GM12874 (cell line): ENCODE data around the gene TNFRSF19.

Experiments used
- TF ChIP-seq, protein P1 (sequence below): IDR thresholded peaks from 2 replicates; pipeline ENCODE4 v1.5.1; 2011; ENCODE audit warnings: low read depth, mild to moderate bottlenecking, control low read depth, low read length, moderate library complexity; ENCODE audit not compliant: insufficient read depth

Gene TNFRSF19

DNA sequence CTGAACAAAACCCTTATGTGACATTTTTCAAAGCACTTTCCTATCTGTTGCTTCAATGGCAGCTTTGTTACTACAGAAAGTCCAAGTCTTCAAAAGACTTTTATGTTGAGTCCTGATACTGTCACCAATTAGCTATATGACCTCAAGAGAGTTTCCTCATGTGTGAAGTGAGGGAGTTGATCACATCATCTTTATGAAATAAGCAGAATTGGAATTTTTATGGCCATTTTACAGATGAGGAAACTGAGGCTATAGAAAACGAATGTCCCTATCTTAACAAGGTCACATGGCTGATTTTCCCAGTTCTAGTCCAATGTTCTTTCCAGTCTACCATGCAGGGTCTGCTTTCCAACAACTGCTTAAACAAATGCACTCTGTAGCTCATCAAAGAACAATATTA, 2.6 kb downstream of the TNFRSF19 start:
- TF ChIP-seq, protein P1, sequence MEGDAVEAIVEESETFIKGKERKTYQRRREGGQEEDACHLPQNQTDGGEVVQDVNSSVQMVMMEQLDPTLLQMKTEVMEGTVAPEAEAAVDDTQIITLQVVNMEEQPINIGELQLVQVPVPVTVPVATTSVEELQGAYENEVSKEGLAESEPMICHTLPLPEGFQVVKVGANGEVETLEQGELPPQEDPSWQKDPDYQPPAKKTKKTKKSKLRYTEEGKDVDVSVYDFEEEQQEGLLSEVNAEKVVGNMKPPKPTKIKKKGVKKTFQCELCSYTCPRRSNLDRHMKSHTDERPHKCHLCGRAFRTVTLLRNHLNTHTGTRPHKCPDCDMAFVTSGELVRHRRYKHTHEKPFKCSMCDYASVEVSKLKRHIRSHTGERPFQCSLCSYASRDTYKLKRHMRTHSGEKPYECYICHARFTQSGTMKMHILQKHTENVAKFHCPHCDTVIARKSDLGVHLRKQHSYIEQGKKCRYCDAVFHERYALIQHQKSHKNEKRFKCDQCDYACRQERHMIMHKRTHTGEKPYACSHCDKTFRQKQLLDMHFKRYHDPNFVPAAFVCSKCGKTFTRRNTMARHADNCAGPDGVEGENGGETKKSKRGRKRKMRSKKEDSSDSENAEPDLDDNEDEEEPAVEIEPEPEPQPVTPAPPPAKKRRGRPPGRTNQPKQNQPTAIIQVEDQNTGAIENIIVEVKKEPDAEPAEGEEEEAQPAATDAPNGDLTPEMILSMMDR: no peak

DNA sequence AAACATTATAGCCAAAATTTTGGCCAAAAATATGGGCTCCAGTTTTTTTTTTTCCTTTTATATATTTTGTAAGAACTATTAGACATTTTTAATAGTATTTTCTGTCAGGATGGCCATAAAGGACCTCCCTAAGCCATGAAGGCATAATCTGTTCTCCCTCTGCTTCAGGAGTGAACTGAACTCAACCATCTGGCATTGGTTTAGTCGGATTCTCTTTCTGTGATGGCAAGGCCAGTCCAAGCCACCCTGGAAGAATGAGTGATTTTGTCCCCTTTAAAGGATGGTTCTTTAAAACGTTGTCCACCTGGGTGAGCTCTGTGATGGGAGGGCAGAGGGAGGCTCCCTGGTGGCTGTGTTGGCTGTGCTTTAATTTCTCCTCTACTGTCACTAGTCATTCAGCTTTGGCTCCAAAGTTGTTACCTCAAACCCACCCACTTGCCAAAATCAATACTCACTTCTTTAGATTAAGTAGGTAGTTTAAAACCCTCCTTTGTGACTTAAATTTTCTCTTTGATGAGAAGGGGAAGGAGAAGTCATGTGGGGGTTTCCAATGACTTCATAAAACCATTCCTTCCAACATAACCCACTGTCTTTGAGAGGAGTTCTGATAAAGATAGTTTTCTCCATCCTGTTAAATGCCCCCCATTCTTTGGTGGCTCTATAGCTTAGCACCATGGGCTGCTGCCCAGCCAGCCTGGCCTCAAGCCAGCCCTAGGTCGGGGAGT, 4.4 kb downstream of the TNFRSF19 start:
- TF ChIP-seq, protein P1: no peak

DNA sequence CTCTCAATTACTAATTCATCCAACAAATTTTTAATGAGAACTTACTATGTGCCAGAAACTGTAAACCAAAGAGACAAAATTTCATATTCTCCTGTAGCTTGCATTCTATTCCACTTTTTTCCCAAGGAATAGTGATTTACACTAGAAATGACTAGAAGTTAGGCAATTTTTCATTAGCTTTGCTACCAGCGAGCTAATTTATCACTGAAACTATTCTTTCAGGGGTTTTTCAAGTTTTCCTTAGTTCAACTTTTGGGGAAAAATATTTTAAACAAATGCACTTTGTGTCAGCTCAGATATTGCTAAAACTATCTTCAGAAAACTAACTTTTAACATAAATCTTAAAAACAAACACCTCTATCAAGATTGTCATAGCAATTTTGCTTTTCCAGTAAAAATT, 5.4 kb downstream of the TNFRSF19 start:
- TF ChIP-seq, protein P1: no peak

DNA sequence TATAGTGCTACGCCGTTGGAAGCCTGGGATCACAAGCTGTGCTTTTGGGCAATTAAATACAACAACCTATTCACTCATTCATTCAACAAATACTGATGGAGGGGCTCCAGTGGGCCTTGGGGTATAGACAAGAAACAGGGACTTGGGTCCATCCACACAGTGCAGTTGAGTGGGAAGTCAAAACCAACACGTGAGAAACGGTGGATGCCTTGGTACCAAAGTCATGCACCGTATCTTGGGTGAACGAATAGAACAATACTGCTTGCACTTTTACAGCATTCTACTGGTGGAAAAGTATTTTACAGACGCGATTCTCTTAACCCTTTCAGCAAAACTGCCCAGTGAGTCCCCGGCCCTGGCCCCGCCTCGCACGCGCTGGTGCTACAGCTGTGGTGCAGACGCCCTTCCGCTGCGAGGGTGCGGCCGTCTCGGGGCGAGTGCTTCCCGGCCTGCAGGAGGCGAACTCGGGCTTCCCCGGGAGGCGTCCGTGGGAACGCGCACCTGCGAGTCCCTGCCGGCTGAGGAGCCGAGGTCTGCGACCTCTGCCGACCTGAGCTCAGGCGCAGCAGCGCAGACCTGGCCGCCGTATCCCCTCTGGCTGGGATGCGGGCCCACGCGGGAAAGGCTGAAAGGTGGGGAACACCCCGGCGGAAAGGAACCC, 8.3 kb downstream of the TNFRSF19 start:
- TF ChIP-seq, protein P1: peak; percentile 74

DNA sequence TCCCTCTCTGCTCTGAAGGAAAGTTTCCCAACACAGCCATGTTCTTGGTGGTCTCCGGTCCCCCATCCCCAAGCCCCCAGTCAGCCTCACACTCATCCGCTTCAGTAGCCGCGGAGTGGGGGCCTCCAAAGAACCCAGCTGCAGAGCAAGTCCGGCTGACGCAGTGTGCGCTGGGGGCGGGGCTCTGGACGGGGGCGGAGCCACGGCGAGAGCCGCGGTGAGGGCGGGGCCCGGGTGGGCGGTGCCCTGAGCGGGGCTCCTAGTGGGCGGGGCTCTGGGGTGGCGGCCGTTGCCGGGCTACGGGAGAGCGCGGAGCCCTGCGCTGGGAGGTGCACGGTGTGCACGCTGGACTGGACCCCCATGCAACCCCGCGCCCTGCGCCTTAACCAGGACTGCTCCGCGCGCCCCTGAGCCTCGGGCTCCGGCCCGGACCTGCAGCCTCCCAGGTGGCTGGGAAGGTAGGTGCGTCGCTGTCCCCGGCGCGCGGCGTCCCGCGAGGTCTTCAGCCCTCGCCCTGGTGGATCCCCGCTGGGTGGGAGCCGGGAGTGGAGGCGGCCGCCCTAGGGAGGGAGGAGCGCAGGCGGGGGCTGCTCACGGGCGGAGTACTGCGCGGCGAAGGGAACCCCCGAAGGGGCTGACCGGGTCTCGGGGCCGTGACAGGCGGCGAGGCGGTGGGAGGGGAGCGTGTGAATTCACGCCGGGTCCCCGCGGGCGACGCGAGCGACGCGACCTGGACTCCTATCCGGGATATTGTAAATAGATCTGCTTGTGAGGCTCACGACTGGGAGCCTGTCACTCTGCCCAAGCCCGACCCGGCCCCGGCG, 9.1 kb downstream of the TNFRSF19 start:
- TF ChIP-seq, protein P1: no peak

DNA sequence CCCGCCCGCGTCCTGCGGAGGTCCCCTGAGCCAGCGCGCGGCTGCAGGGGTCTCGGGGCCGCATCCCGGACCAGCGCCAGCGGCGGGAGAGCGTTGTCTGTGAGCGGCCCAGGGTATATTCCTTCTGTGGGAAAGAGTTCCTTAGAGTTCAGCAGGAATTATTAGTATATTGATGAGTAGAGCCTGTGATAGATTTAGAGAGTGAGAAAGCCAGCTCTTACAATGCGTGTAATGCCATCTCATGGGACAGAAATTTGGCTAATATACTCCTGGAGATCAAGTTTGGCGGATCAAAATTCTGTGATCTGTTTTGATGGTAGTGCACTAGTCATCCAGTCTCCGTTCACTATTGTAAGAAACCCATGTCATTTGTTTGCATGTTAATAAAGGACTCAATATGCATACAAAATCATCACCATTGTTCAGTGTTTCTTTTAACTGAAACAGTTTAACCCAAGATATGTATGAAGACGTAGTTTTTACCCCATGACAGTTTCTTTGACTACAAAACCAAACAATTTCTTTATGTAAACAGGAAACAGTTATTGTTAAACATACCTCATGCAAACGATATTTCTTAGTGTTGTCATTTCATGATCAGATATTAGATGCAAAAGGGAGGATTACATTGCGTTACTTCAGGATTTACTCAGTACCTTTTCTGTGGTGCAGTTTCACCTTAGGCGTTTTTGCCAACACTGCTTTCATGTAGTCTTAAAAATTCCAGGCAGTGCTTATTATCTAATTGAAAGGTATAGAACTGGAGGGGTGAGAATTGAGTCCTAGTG, 9.9 kb downstream of the TNFRSF19 start:
- TF ChIP-seq, protein P1: no peak

DNA sequence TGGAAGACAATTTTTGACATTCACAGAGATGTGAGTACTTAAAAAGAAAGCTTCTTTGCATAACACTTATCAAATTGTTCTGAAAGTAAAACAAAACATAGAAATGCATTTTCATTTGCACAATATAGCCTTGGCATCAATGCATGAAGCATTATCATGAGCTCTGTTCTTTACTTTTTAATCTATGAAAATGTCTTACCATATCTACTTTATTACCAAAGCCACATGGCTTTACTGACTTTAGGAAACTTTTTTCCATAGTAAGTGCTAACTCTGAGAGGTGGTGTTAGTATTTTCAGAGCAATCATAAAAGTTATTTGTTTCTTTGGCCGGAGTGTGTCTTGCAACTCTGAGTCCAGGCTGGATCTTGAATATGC, 10.5 kb downstream of the TNFRSF19 start:
- TF ChIP-seq, protein P1: no peak
